CD8-positive, alpha-beta memory T cell (primary cell): ENCODE data around the gene CACTIN. TPM values are rescaled to one million over a fixed set of nuclear protein-coding genes. Genes with fewer than 3 reads are reported as not detected.

Experiments used
- CTCF ChIA-PET: fragments of 350-600 bp; sonication (Branson Sonifier 250); formaldehyde crosslinking; loops from one replicate; lab custom pipeline; 2021; ENCODE audit warnings: antibody characterized with exemption; lab: Charles Lee
- POLR2A ChIA-PET: fragments of 350-600 bp; sonication (Branson Sonifier 250); formaldehyde crosslinking; loops from one replicate; lab custom pipeline; 2021; ENCODE audit warnings: antibody characterized with exemption; lab: Charles Lee
- DNase-seq, 5 donors: peaks; one replicate each; pipeline versions ENCODE4 v3.0.0 to v3.0.0-alpha.2; 2020 to 2022; ENCODE audit warnings: mixed read lengths in 1 of 5
- H3K27ac ChIP-seq: one replicate; pipeline ENCODE4 v1.7.0; 2013; ENCODE audit warnings: low read depth, mild to moderate bottlenecking, low read length, moderate library complexity
- H3K27me3 ChIP-seq: 2 replicates; pipeline ENCODE4 v1.7.0; 2013; ENCODE audit warnings: low read length, mild to moderate bottlenecking; ENCODE audit not compliant: insufficient read depth, poor library complexity, severe bottlenecking
- H3K36me3 ChIP-seq: 2 replicates; pipeline ENCODE4 v1.7.0; 2013; ENCODE audit warnings: mild to moderate bottlenecking, low read length, moderate library complexity; ENCODE audit not compliant: insufficient read depth
- H3K4me1 ChIP-seq: 2 replicates; pipeline ENCODE4 v1.7.0; 2013; ENCODE audit warnings: mild to moderate bottlenecking, low read length, moderate library complexity; ENCODE audit not compliant: insufficient read depth
- H3K4me3 ChIP-seq: 2 replicates; pipeline ENCODE4 v1.7.0; 2013; ENCODE audit warnings: mild to moderate bottlenecking, low read length
- H3K9me3 ChIP-seq: 2 replicates; pipeline ENCODE4 v1.7.0; 2013; ENCODE audit warnings: mild to moderate bottlenecking, low read length
- H3K27ac Mint-ChIP-seq, 8 donors: one replicate each; pipeline ENCODE4 v1.8.0; 2020 to 2021; ENCODE audit warnings: mixed read lengths in 8 of 8, mild to moderate bottlenecking in 6 of 8, inconsistent platforms in 3 of 8, moderate library complexity in 3 of 8
- H3K27me3 Mint-ChIP-seq, 2 donors: one replicate each; pipeline ENCODE4 v1.8.0; 2020 to 2021; ENCODE audit warnings: mixed read lengths in 2 of 2, mild to moderate bottlenecking in 1 of 2, moderate library complexity in 1 of 2
- H3K36me3 Mint-ChIP-seq, 3 donors: one replicate each; pipeline ENCODE4 v1.8.0; 2020 to 2021; ENCODE audit warnings: mixed read lengths in 3 of 3, inconsistent platforms in 1 of 3, mild to moderate bottlenecking in 1 of 3
- H3K4me1 Mint-ChIP-seq, 3 donors: one replicate each; pipeline ENCODE4 v1.8.0; 2020 to 2021; ENCODE audit warnings: mixed read lengths in 3 of 3, inconsistent platforms in 1 of 3, mild to moderate bottlenecking in 1 of 3
- H3K4me3 Mint-ChIP-seq, 7 donors: one replicate each; pipeline ENCODE4 v1.8.0; 2020 to 2021; ENCODE audit warnings: mixed read lengths in 7 of 7, mild to moderate bottlenecking in 6 of 7, moderate library complexity in 4 of 7, inconsistent platforms in 2 of 7
- H3K9me3 Mint-ChIP-seq, 5 donors: one replicate each; pipeline ENCODE4 v1.8.0; 2020 to 2022; ENCODE audit warnings: mixed read lengths in 5 of 5, mild to moderate bottlenecking in 3 of 5, moderate library complexity in 2 of 5, inconsistent platforms in 1 of 5
- polyA plus RNA-seq: library from polyadenylated mRNA; unstranded; fragments of 300-500 nt; fragmentation: Illumina TruSeq; gene quantifications from one replicate; pipeline ENCODE4 v1.2.3, GENCODE V29; 2021
- total RNA-seq, 2 experiments: library from RNA; stranded (reverse); gene quantifications; one replicate each; pipeline ENCODE4 v1.2.3, GENCODE V29; 2021

CACTIN gene
- total RNA-seq: 10 to 100 TPM; 37.2 to 39.5 TPM
- 16.8 TPM for polyA plus RNA-seq

- Histone ChIP-seq H3K36me3 (no peaks in the 10 kb centered on the region), H3K4me1 (peaks cover 20% of the 10 kb centered on the region), H3K4me3 (peak within 1 kb of the TSS; percentile 87), H3K9me3 (no peaks in the 10 kb centered on the region), H3K27me3 (no peaks in the 10 kb centered on the region), H3K27ac (peak within 1 kb of the TSS; percentile 77)
- Mint-ChIP-seq H3K4me3 (peak within 1 kb of the TSS; percentile 78 to 99 (median 96)), H3K9me3 (no peaks in the 10 kb centered on the region), H3K36me3 (peaks cover 0 to 37% (median 4%) of the 10 kb centered on the region in 3 donors), H3K27ac (peak within 1 kb of the TSS; percentile 91 to 100 (median 98)), H3K27me3 (no peaks in the 10 kb centered on the region), H3K4me1 (peaks cover 26 to 36% (median 36%) of the 10 kb centered on the region in 3 donors)
- POLR2A ChIA-PET: no interaction called here
- CTCF ChIA-PET: no interaction called here
- peak; percentile 98 to 99 (median 99) for DNase-seq
Measured at GRCh38 chr19:3626473-3627350, at the start of gene CACTIN. Gene CACTIN (minus strand): TSS chr19:3626790. CDS start chr19:3626762, 28 bp downstream.

GRCh38 chr19:3674784-3675543 lies 48.4 kb upstream of the CACTIN start:
- Mint-ChIP-seq H3K4me3 (no peak overlapping the region), H3K36me3 (peaks cover 0 to 6% (median 3%) of the 10 kb centered on the region in 3 donors), H3K27me3 (no peaks in the 10 kb centered on the region), H3K9me3 (no peaks in the 10 kb centered on the region), H3K4me1 (peaks cover 18 to 50% (median 21%) of the 10 kb centered on the region in 3 donors), H3K27ac (peak overlapping the region in 3 of 8 donors; percentile 26 to 68 (median 36))
- H3K27ac ChIP-seq: no peak overlapping the region
- POLR2A ChIA-PET: no interaction called here
- CTCF ChIA-PET: interaction anchor here (2.4 kb wide), 1 partner anchor 26 kb away, joined by 7 read pairs; the partner anchor contains the start of gene PIP5K1C
- H3K36me3 ChIP-seq: no peaks in the 10 kb centered on the region
- peaks cover 22% of the 10 kb centered on the region for H3K4me1 ChIP-seq
- no peak for DNase-seq
- H3K9me3 ChIP-seq: no peaks in the 10 kb centered on the region
- no peak overlapping the region for H3K4me3 ChIP-seq
- H3K27me3 ChIP-seq: no peaks in the 10 kb centered on the region

- H3K9me3 ChIP-seq: no peaks in the 10 kb centered on the region
- H3K4me1 ChIP-seq: peaks cover 22% of the 10 kb centered on the region
- H3K36me3 ChIP-seq: no peaks in the 10 kb centered on the region
- peak overlapping the region in 1 of 7 donors; percentile 44 for H3K4me3 Mint-ChIP-seq
- H3K27me3 ChIP-seq: no peaks in the 10 kb centered on the region
- no peaks in the 10 kb centered on the region for H3K27me3 Mint-ChIP-seq
- CTCF ChIA-PET: interaction anchor here (2.4 kb wide), 1 partner anchor 27 kb away, joined by 7 read pairs; the partner anchor contains the start of gene PIP5K1C
- no peak overlapping the region for H3K27ac ChIP-seq
- POLR2A ChIA-PET: no interaction called here
- H3K4me1 Mint-ChIP-seq: peaks cover 18 to 57% (median 21%) of the 10 kb centered on the region in 3 donors
- peak overlapping the region in 1 of 8 donors; percentile 36 for H3K27ac Mint-ChIP-seq
- no peak for DNase-seq
- peaks cover 0 to 6% (median 3%) of the 10 kb centered on the region in 3 donors for H3K36me3 Mint-ChIP-seq
- no peaks in the 10 kb centered on the region for H3K9me3 Mint-ChIP-seq
- no peak overlapping the region for H3K4me3 ChIP-seq
Measured at GRCh38 chr19:3673506-3674439, 47.2 kb upstream of the CACTIN start.

GRCh38 chr19:3672993-3673392 lies 46.4 kb upstream of the CACTIN start:
- no peak overlapping the region for H3K27ac Mint-ChIP-seq
- no peak overlapping the region for H3K4me3 Mint-ChIP-seq
- ChIA-PET CTCF (interaction anchor here (1.8 to 2.4 kb wide), 2 partner anchors 19 to 28 kb away, joined by 6 to 7 read pairs; partner anchors contain the start of gene PIP5K1C), POLR2A (no interaction called here)
- peaks cover 18 to 57% (median 21%) of the 10 kb centered on the region in 3 donors for H3K4me1 Mint-ChIP-seq
- H3K4me1 ChIP-seq: peaks cover 22% of the 10 kb centered on the region
- no peak for DNase-seq
- H3K9me3 Mint-ChIP-seq: no peaks in the 10 kb centered on the region
- no peaks in the 10 kb centered on the region for H3K9me3 ChIP-seq
- H3K27me3 ChIP-seq: no peaks in the 10 kb centered on the region
- no peak overlapping the region for H3K4me3 ChIP-seq
- peaks cover 0 to 7% (median 3%) of the 10 kb centered on the region in 3 donors for H3K36me3 Mint-ChIP-seq
- H3K36me3 ChIP-seq: no peaks in the 10 kb centered on the region
- H3K27ac ChIP-seq: no peak overlapping the region
- H3K27me3 Mint-ChIP-seq: no peaks in the 10 kb centered on the region

GRCh38 chr19:3672575-3672948 lies 46.0 kb upstream of the CACTIN start:
- peaks cover 22% of the 10 kb centered on the region for H3K4me1 ChIP-seq
- H3K27me3 Mint-ChIP-seq: no peaks in the 10 kb centered on the region
- H3K27ac Mint-ChIP-seq: peak overlapping the region in 2 of 8 donors; percentile 9 to 75
- H3K36me3 ChIP-seq: no peaks in the 10 kb centered on the region
- H3K36me3 Mint-ChIP-seq: peaks cover 0 to 7% (median 3%) of the 10 kb centered on the region in 3 donors
- no peak overlapping the region for H3K4me3 ChIP-seq
- ChIA-PET CTCF (interaction anchor here (0.9 to 2.4 kb wide), 4 partner anchors 16 to 28 kb away, joined by 3 to 7 read pairs (median 5); partner anchors contain the start of gene PIP5K1C), POLR2A (interaction anchor here (0.6 kb wide), 1 partner anchor 315 kb away, joined by 12 read pairs; no protein-coding TSS in a partner anchor)
- H3K4me3 Mint-ChIP-seq: peak overlapping the region in 2 of 7 donors; percentile 17 to 54
- H3K9me3 Mint-ChIP-seq: no peaks in the 10 kb centered on the region
- peak overlapping the region; percentile 86 for H3K27ac ChIP-seq
- H3K9me3 ChIP-seq: no peaks in the 10 kb centered on the region
- DNase-seq: no peak
- no peaks in the 10 kb centered on the region for H3K27me3 ChIP-seq
- peaks cover 18 to 57% (median 21%) of the 10 kb centered on the region in 3 donors for H3K4me1 Mint-ChIP-seq

GRCh38 chr19:3671680-3672574 lies 45.3 kb upstream of the CACTIN start:
- Mint-ChIP-seq H3K4me1 (peaks cover 14 to 54% (median 16%) of the 10 kb centered on the region in 3 donors), H3K4me3 (peak overlapping the region in 5 of 7 donors; percentile 19 to 59 (median 47)), H3K27ac (peak overlapping the region in 5 of 8 donors; percentile 9 to 81 (median 66)), H3K9me3 (no peaks in the 10 kb centered on the region), H3K36me3 (peaks cover 0 to 9% (median 3%) of the 10 kb centered on the region in 3 donors), H3K27me3 (no peaks in the 10 kb centered on the region)
- ChIA-PET CTCF (interaction anchor here (0.9 to 2.4 kb wide), 5 partner anchors 17 to 29 kb away, joined by 3 to 7 read pairs (median 4); partner anchors contain the start of gene PIP5K1C), POLR2A (interaction anchor here (0.5 to 0.6 kb wide), 3 partner anchors 20 to 316 kb away, joined by 3 to 12 read pairs (median 3); no protein-coding TSS in a partner anchor)
- no peaks in the 10 kb centered on the region for H3K9me3 ChIP-seq
- DNase-seq: no peak
- peak overlapping the region; percentile 86 for H3K27ac ChIP-seq
- H3K27me3 ChIP-seq: no peaks in the 10 kb centered on the region
- no peaks in the 10 kb centered on the region for H3K36me3 ChIP-seq
- no peak overlapping the region for H3K4me3 ChIP-seq
- H3K4me1 ChIP-seq: peaks cover 22% of the 10 kb centered on the region
